HCT116 (cell line): ENCODE data around the gene C16orf74. TPM values are rescaled to one million over a fixed set of nuclear protein-coding genes. Genes with fewer than 3 reads are reported as not detected.

Experiments
- ATAC-seq: fragments of 200-7000 bp; cut with Tn5 transposase; 2 replicates; pipeline ENCODE4 v1.9.1; 2020; ENCODE audit warnings: mild to moderate bottlenecking, moderate library complexity
- BruUV-seq: library from RNA; stranded (reverse); fragments of 400-500 nt; replicated peaks from 2 replicates; lab custom pipeline; 2021; lab: Mats Ljungman, UMichigan
- CTCF ChIA-PET: fragments of 300-600 bp; sonication (Branson Sonifier 250); formaldehyde crosslinking; loops from one replicate; lab custom pipeline; 2021; ENCODE audit warnings: antibody characterized with exemption; lab: Charles Lee
- POLR2A ChIA-PET: fragments of 300-600, 350-600 bp; sonication (Branson Sonifier 250); formaldehyde crosslinking; loops from one replicate; lab custom pipeline; 2021; ENCODE audit warnings: antibody characterized with exemption; lab: Charles Lee
- RAD21 ChIA-PET, 2 experiments: fragments of 300-600 bp; sonication (Branson Sonifier 250); formaldehyde crosslinking; loops; one replicate each; lab custom pipeline; 2023; ENCODE audit warnings: low total read pairs in 2 of 2; ENCODE audit not compliant: uncharacterized antibody in 2 of 2, unreplicated experiment in 2 of 2, low non-redundant PET in 1 of 2; lab: Charles Lee
- DNase-seq: peaks from one replicate; pipeline ENCODE4 v3.0.0-alpha.2; 2010; ENCODE audit warnings: low read depth, low spot score
- H2AFZ ChIP-seq: fragments of 200-600 bp; shearing (Covaris generic), sonication (generic); 2 replicates; pipeline ENCODE4 v1.6.1; 2017; ENCODE audit warnings: low read depth, mixed run types, mixed read lengths, antibody characterized with exemption, low read length; ENCODE audit not compliant: poor library complexity, severe bottlenecking
- H3K27ac ChIP-seq: 2 replicates; pipeline ENCODE4 v1.5.1; 2012; ENCODE audit warnings: low read depth, low read length
- H3K27me3 ChIP-seq: fragments of 200-600 bp; sonication (generic); 2 replicates; pipeline ENCODE4 v1.6.1; 2016; ENCODE audit warnings: mixed run types, low read length, mixed read lengths; ENCODE audit not compliant: insufficient read depth
- H3K36me3 ChIP-seq, 2 experiments: fragments of 200-500 bp in 1 of 2; fragments of 200-600 bp in 1 of 2; sonication (Bioruptor generic) in 1 of 2; sonication (generic) in 1 of 2; 2 replicates each; pipeline versions ENCODE4 v1.5.1 to v1.6.1; 2014 to 2016; ENCODE audit warnings: low read length in 2 of 2, inconsistent platforms in 1 of 2, mixed read lengths in 1 of 2, mixed run types in 1 of 2; ENCODE audit not compliant: insufficient read depth in 2 of 2, control insufficient read depth in 1 of 2
- H3K4me1 ChIP-seq, 2 experiments: fragments of 200-600 bp in 1 of 2; sonication (generic) in 1 of 2; 2 replicates each; pipeline versions ENCODE4 v1.5.1 to v1.6.1; 2012 to 2017; ENCODE audit warnings: low read length in 2 of 2, inconsistent platforms in 1 of 2, mild to moderate bottlenecking in 1 of 2, mixed read lengths in 1 of 2, mixed run types in 1 of 2, moderate library complexity in 1 of 2; ENCODE audit not compliant: insufficient read depth in 2 of 2, control insufficient read depth in 1 of 2
- H3K4me2 ChIP-seq: fragments of 200-600 bp; sonication (generic); 2 replicates; pipeline ENCODE4 v1.6.1; 2017; ENCODE audit warnings: mixed run types, low read length, mixed read lengths
- H3K4me3 ChIP-seq, 2 experiments: fragments of 200-600 bp in 1 of 2; sonication (generic) in 1 of 2; replicated peaks in 1 of 2; 2 replicates each; pipeline ENCODE4 v1.5.1; 2011 to 2016; ENCODE audit warnings: low read length in 2 of 2, control low read depth in 1 of 2, low read depth in 1 of 2, mild to moderate bottlenecking in 1 of 2, mixed read lengths in 1 of 2, mixed run types in 1 of 2
- H3K79me2 ChIP-seq: fragments of 200-600 bp; sonication (generic); 2 replicates; pipeline ENCODE4 v1.6.1; 2017; ENCODE audit warnings: mild to moderate bottlenecking, mixed run types, low read length, moderate library complexity, mixed read lengths; ENCODE audit not compliant: insufficient read depth
- H3K9ac ChIP-seq: fragments of 200-600 bp; sonication (generic); 2 replicates; pipeline ENCODE4 v1.6.1; 2016; ENCODE audit warnings: low read length, mixed read lengths
- H3K9me2 ChIP-seq: fragments of 200-600 bp; sonication (generic), shearing (Covaris generic); 2 replicates; pipeline ENCODE4 v1.6.1; 2017; ENCODE audit warnings: mixed run types, mild to moderate bottlenecking, moderate library complexity; ENCODE audit not compliant: insufficient read depth
- H3K9me3 ChIP-seq, 2 experiments: fragments of 200-500 bp in 1 of 2; fragments of 200-600 bp in 1 of 2; sonication (Bioruptor generic) in 1 of 2; sonication (generic) in 1 of 2; 2 replicates each; pipeline ENCODE4 v1.6.1; 2014 to 2017; ENCODE audit warnings: low read length in 2 of 2, mixed read lengths in 2 of 2, inconsistent platforms in 1 of 2, low read depth in 1 of 2, mild to moderate bottlenecking in 1 of 2, mixed run types in 1 of 2, moderate library complexity in 1 of 2; ENCODE audit not compliant: control insufficient read depth in 1 of 2, insufficient read depth in 1 of 2
- H4K20me1 ChIP-seq: fragments of 200-600 bp; sonication (generic), shearing (Covaris generic); 2 replicates; pipeline ENCODE4 v1.6.1; 2017; ENCODE audit warnings: mixed run types, mild to moderate bottlenecking, moderate library complexity; ENCODE audit not compliant: insufficient read depth
- ATF3 ChIP-seq: IDR thresholded peaks from 2 replicates; pipeline ENCODE4 v1.6.1; 2012
- CBX3 ChIP-seq: IDR thresholded peaks from 2 replicates; pipeline ENCODE4 v1.6.1; 2012; ENCODE audit warnings: low read depth
- CEBPB ChIP-seq: IDR thresholded peaks from 2 replicates; pipeline ENCODE4 v1.6.1; 2012; ENCODE audit warnings: low read depth
- CTCF ChIP-seq, 3 experiments: fragments of 200-600 bp in 1 of 3; sonication (generic) in 1 of 3; IDR thresholded peaks in 2 of 3; conservative IDR thresholded peaks in 1 of 3; 2 replicates each; pipeline ENCODE4 v1.5.1; 2012 to 2017; ENCODE audit warnings: low read depth in 2 of 3, low read length in 2 of 3, antibody characterized with exemption in 1 of 3, borderline replicate concordance in 1 of 3, control low read depth in 1 of 3, mild to moderate bottlenecking in 1 of 3, mixed read lengths in 1 of 3, mixed run types in 1 of 3, moderate library complexity in 1 of 3; ENCODE audit not compliant: insufficient read depth in 1 of 3
- EGR1 ChIP-seq: IDR thresholded peaks from 2 replicates; pipeline ENCODE4 v1.6.1; 2012; ENCODE audit warnings: low read depth
- ELF1 ChIP-seq: IDR thresholded peaks from 2 replicates; pipeline ENCODE4 v1.6.1; 2012; ENCODE audit warnings: low read depth, borderline replicate concordance
- EZH2 ChIP-seq: fragments of 200-600 bp; sonication (generic); IDR thresholded peaks from 2 replicates; pipeline ENCODE4 v1.6.1; 2017; ENCODE audit warnings: antibody characterized with exemption, mixed run types
- EZH2phosphoT487 ChIP-seq: fragments of 200-600 bp; IDR thresholded peaks from 2 replicates; pipeline ENCODE4 v1.6.1; 2018; ENCODE audit warnings: antibody characterized with exemption, borderline replicate concordance
- FOSL1 ChIP-seq: IDR thresholded peaks from 2 replicates; pipeline ENCODE4 v1.6.1; 2012; ENCODE audit warnings: low read depth
- JUND ChIP-seq: IDR thresholded peaks from 2 replicates; pipeline ENCODE4 v1.6.1; 2012
- POLR2AphosphoS5 ChIP-seq: IDR thresholded peaks from 2 replicates; pipeline ENCODE4 v1.6.1; 2011; ENCODE audit warnings: mild to moderate bottlenecking, low read depth, low read length, moderate library complexity
- REST ChIP-seq: IDR thresholded peaks from 2 replicates; pipeline ENCODE4 v1.6.1; 2012; ENCODE audit warnings: low read depth
- SIN3A ChIP-seq: IDR thresholded peaks from 2 replicates; pipeline ENCODE4 v1.6.1; 2012; ENCODE audit warnings: low read depth
- SP1 ChIP-seq: IDR thresholded peaks from 2 replicates; pipeline ENCODE4 v1.6.1; 2012; ENCODE audit warnings: low read depth
- SRF ChIP-seq: IDR thresholded peaks from 2 replicates; pipeline ENCODE4 v1.6.1; 2012; ENCODE audit warnings: low read depth
- TCF7L2 ChIP-seq: IDR thresholded peaks from 2 replicates; pipeline ENCODE4 v1.7.0; 2011; ENCODE audit warnings: borderline replicate concordance, inconsistent platforms; ENCODE audit not compliant: insufficient read depth, insufficient read length; ENCODE audit errors: extremely low read depth
- ZBTB33 ChIP-seq: IDR thresholded peaks from 2 replicates; pipeline ENCODE4 v1.6.1; 2011; ENCODE audit warnings: mild to moderate bottlenecking, low read length, moderate library complexity; ENCODE audit not compliant: insufficient replicate concordance; ENCODE audit errors: extremely low read depth
- ZFX ChIP-seq: fragments of 450-650 bp; IDR thresholded peaks from 2 replicates; pipeline ENCODE4 v1.6.1; 2017
- ZNF274 ChIP-seq: fragments of 200-500 bp; sonication (Bioruptor generic); IDR thresholded peaks from 2 replicates; pipeline ENCODE4 v1.6.1; 2014; ENCODE audit warnings: mild to moderate bottlenecking, low read depth, low read length, inconsistent platforms
- intact Hi-C: fragments of 100-400 bp; cut with micrococcal nuclease; formaldehyde crosslinking; loops from 2 replicates; pipeline ENCODE4 v1.10.0; 2022
- total RNA-seq: library from RNA; stranded (reverse); gene quantifications from one replicate; pipeline ENCODE4 v1.2.1, GENCODE V29; 2021; ENCODE audit not compliant: unreplicated experiment

Gene C16orf74
- total RNA-seq, 1 experiment from 2014 or later: 30.0 TPM

GRCh38 chr16:85761861-85762260 lies 11.0 kb upstream of the C16orf74 start:
- ChIA-PET POLR2A (no interaction called here), RAD21 (no interaction called here), CTCF (interaction anchor here (1.3 kb wide), 1 partner anchor 12 kb away, joined by 4 read pairs; no protein-coding TSS in a partner anchor)
- H4K20me1 ChIP-seq: no peaks in the 10 kb centered on the region
- no peaks in the 10 kb centered on the region for H3K9me2 ChIP-seq
- TF ChIP-seq EGR1 (no peak), FOSL1 (no peak), SIN3A (no peak), SRF (no peak), SP1 (no peak), CEBPB (no peak), ELF1 (no peak), REST (no peak), CBX3 (no peak), JUND (no peak), EZH2 (no peak), EZH2phosphoT487 (no peak), ATF3 (no peak), CTCF (IDR thresholded peaks at IDR 0.05 in 2 of 3, conservative IDR thresholded peaks at IDR 0.05 in 1 of 3; ENCODE audit: borderline replicate concordance in 1 of 3, insufficient read depth in 1 of 3, low read depth in 2 of 3, low read length in 2 of 3) (no peak), ZBTB33 (no peak), POLR2AphosphoS5 (no peak), TCF7L2 (no peak), ZFX (no peak), ZNF274 (no peak)
- no peak overlapping the region for H3K4me2 ChIP-seq
- no peaks in the 10 kb centered on the region for H3K36me3 ChIP-seq
- peaks cover 0 to 12% of the 10 kb centered on the region in 2 experiments; a peak in 2 of 4 replicates for H3K4me1 ChIP-seq
- intact Hi-C loops: loop anchor here (2.0 kb wide), 1 partner anchor 103 kb away; no protein-coding TSS in a partner anchor
- H3K9ac ChIP-seq: no peak overlapping the region
- no TSS peak for BruUV-seq
- no peak overlapping the region for H2AFZ ChIP-seq
- DNase-seq (no peak), ATAC-seq (no peak)
- H3K9me3 ChIP-seq: no peaks in the 10 kb centered on the region
- no peaks in the 10 kb centered on the region for H3K79me2 ChIP-seq
- peaks cover 6% of the 10 kb centered on the region; the same call in 1 of the 2 replicates for H3K27me3 ChIP-seq
- H3K27ac ChIP-seq: no peak overlapping the region
- H3K4me3 ChIP-seq: no peak overlapping the region
